Body of pancreas (tissue), 4 donors: Measurements from ENCODE around the gene AKAP6. TPM values are rescaled to one million over a fixed set of nuclear protein-coding genes. Genes with fewer than 3 reads are reported as not detected.

ENCODE experiments used
- ATAC-seq: fragments of 150-250 bp; one replicate; pipeline ENCODE4 v1.9.1; 2016
- DNase-seq, 4 donors: peaks; one replicate each; pipeline ENCODE4 v3.0.0-alpha.2; 2019
- H3K27ac ChIP-seq, 4 donors: fragments of 200-600 bp; sonication (generic); 1 replicate in 3 of 4; 2 replicates in 1 of 4; pipeline versions ENCODE4 v1.5.1 to v1.6.1; 2016 to 2019; ENCODE audit warnings: mild to moderate bottlenecking in 1 of 4, mixed read lengths in 1 of 4, moderate library complexity in 1 of 4
- H3K27me3 ChIP-seq, 2 donors: fragments of 200-600 bp; sonication (generic); one replicate each; pipeline ENCODE4 v1.6.0; 2016; ENCODE audit warnings: mild to moderate bottlenecking in 1 of 2
- H3K36me3 ChIP-seq, 2 donors: fragments of 200-600 bp; sonication (generic); replicated peaks in 1 of 2; 2 replicates each; pipeline ENCODE4 v1.5.1; 2016; ENCODE audit warnings: low read depth in 2 of 2; ENCODE audit not compliant: insufficient read depth in 1 of 2
- H3K4me1 ChIP-seq: fragments of 200-600 bp; sonication (generic); one replicate; pipeline ENCODE4 v1.6.0; 2016
- H3K4me3 ChIP-seq, 2 donors: fragments of 200-600 bp; sonication (generic); 1 replicate in 1 of 2; 2 replicates in 1 of 2; pipeline ENCODE4 v1.5.1; 2016 to 2019
- H3K9me3 ChIP-seq, 3 donors: fragments of 200-600 bp; sonication (generic); 1 replicate in 2 of 3; 2 replicates in 1 of 3; pipeline ENCODE4 v1.5.1; 2016
- CTCF ChIP-seq, 7 experiments: fragments of 450-650 bp in 4 of 7; fragments of 200-600 bp in 3 of 7; sonication (generic) in 3 of 7; IDR thresholded peaks; one replicate each; pipeline ENCODE4 v1.5.1; 2016 to 2019; ENCODE audit warnings: antibody characterized with exemption in 7 of 7
- POLR2A ChIP-seq, 3 donors: fragments of 450-650 bp; IDR thresholded peaks; one replicate each; pipeline ENCODE4 v1.6.1; 2016; ENCODE audit warnings: antibody characterized with exemption in 3 of 3, mild to moderate bottlenecking in 2 of 3
- WGBS, 2 donors: methylation state at CpG; one replicate each; pipeline ENCODE4 v1.1.5; 2017; 5-methylcytosine and 5-hydroxymethylcytosine counted together
- intact Hi-C: fragments of 100-400 bp; cut with DNase I; formaldehyde crosslinking; loops from one replicate; pipeline ENCODE4 v1.15.1; 2023
- total RNA-seq, 2 donors: library from RNA; depleted of rRNA; stranded (reverse); fragments of >200 nt; gene quantifications; one replicate each; pipeline ENCODE4 v1.1.0, GENCODE V29; 2016

Gene AKAP6
- total RNA-seq, 2 donors from 2014 or later: 2.0 to 2.9 TPM

GRCh38 chr14:32679927-32680612 lies 351.0 kb downstream of the AKAP6 start:
- 81 to 85% methylated on average over 2 of the region's 2 CpGs for WGBS, 2 donors
- TF ChIP-seq CTCF (IDR thresholded peaks at IDR 0.05) (no peak), POLR2A (IDR thresholded peaks at IDR 0.05) (no peak)
- Histone ChIP-seq H3K9me3 (no peaks in the 10 kb centered on the region), H3K36me3 (no peaks in the 10 kb centered on the region), H3K4me3 (no peak overlapping the region), H3K27me3 (no peaks in the 10 kb centered on the region), H3K27ac (no peak overlapping the region), H3K4me1 (no peaks in the 10 kb centered on the region)
- ATAC-seq (no peak), DNase-seq (no peak)
- intact Hi-C loops: no loop called here

- intact Hi-C loops: no loop called here
- no peaks in the 10 kb centered on the region for H3K4me1 ChIP-seq
- H3K36me3 ChIP-seq: no peaks in the 10 kb centered on the region
- H3K27ac ChIP-seq: no peak overlapping the region
- H3K9me3 ChIP-seq: no peaks in the 10 kb centered on the region
- H3K27me3 ChIP-seq: no peaks in the 10 kb centered on the region
- DNase-seq (no peak), ATAC-seq (no peak)
- no peak overlapping the region for H3K4me3 ChIP-seq
- TF ChIP-seq POLR2A (IDR thresholded peaks at IDR 0.05) (no peak), CTCF (IDR thresholded peaks at IDR 0.05) (no peak)
Observed at GRCh38 chr14:32681598-32681997, 352.5 kb downstream of the AKAP6 start.

- DNase-seq (peak in 3 of 4 donors; percentile 13 to 33 (median 17)), ATAC-seq (no peak)
- no peak overlapping the region for H3K4me3 ChIP-seq
- no peak overlapping the region for H3K27ac ChIP-seq
- H3K27me3 ChIP-seq: no peaks in the 10 kb centered on the region
- 64 to 72% methylated on average over 3 of the region's 3 CpGs for WGBS, 2 donors
- H3K9me3 ChIP-seq: no peaks in the 10 kb centered on the region
- H3K4me1 ChIP-seq: no peaks in the 10 kb centered on the region
- TF ChIP-seq POLR2A (IDR thresholded peaks at IDR 0.05): no peak
- intact Hi-C loops: no loop called here
- no peaks in the 10 kb centered on the region for H3K36me3 ChIP-seq
Observed at GRCh38 chr14:32682214-32682613, 353.1 kb downstream of the AKAP6 start.

- no peaks in the 10 kb centered on the region for H3K9me3 ChIP-seq
- H3K4me3 ChIP-seq: no peak overlapping the region
- no peaks in the 10 kb centered on the region for H3K4me1 ChIP-seq
- H3K27ac ChIP-seq: no peak overlapping the region
- DNase-seq: no peak
- 80 to 81% methylated on average over 1 of the region's 1 CpG for WGBS, 2 donors
- TF ChIP-seq CTCF (IDR thresholded peaks at IDR 0.05): no peak
- no peak for TF ChIP-seq POLR2A (IDR thresholded peaks at IDR 0.05)
- intact Hi-C loops: no loop called here
- no peaks in the 10 kb centered on the region for H3K36me3 ChIP-seq
- H3K27me3 ChIP-seq: no peaks in the 10 kb centered on the region
- no peak for ATAC-seq
Observed at GRCh38 chr14:32683679-32684078, 354.6 kb downstream of the AKAP6 start.

- DNase-seq: no peak
- ATAC-seq: no peak
- 38 to 40% methylated on average over 2 of the region's 2 CpGs for WGBS, 2 donors
- Histone ChIP-seq H3K27me3 (no peaks in the 10 kb centered on the region), H3K4me1 (no peaks in the 10 kb centered on the region), H3K9me3 (no peaks in the 10 kb centered on the region), H3K36me3 (no peaks in the 10 kb centered on the region), H3K4me3 (no peak overlapping the region), H3K27ac (no peak overlapping the region)
- TF ChIP-seq POLR2A (IDR thresholded peaks at IDR 0.05) (no peak), CTCF (IDR thresholded peaks at IDR 0.05) (no peak)
- intact Hi-C loops: no loop called here
Observed at GRCh38 chr14:32688941-32689340, 359.8 kb downstream of the AKAP6 start.
